Activated CD8-positive, alpha-beta T cell treated with anti-CD3 and anti-CD28 coated beads for 36 hours (primary cell): ENCODE measurements around the gene MGLL. TPM values are rescaled to one million over a fixed set of nuclear protein-coding genes. Genes with fewer than 3 reads are reported as not detected.

Experiments
- ATAC-seq: fragments of 200-7000 bp; cut with Tn5 transposase; one replicate; pipeline ENCODE4 v1.10.0; 2021; ENCODE audit warnings: mild to moderate bottlenecking, moderate library complexity
- CTCF ChIA-PET: fragments of 350-600 bp; sonication (Branson Sonifier 250); formaldehyde crosslinking; loops from one replicate; lab custom pipeline; 2021; ENCODE audit warnings: antibody characterized with exemption; lab: Charles Lee
- POLR2A ChIA-PET: fragments of 350-600 bp; sonication (Branson Sonifier 250); formaldehyde crosslinking; loops from one replicate; lab custom pipeline; 2021; ENCODE audit warnings: antibody characterized with exemption; lab: Charles Lee
- DNase-seq: peaks from one replicate; pipeline ENCODE4 v3.0.0-alpha.2; 2020
- H3K27ac Mint-ChIP-seq: one replicate; pipeline ENCODE4 v1.8.0; 2021; ENCODE audit warnings: mild to moderate bottlenecking, mixed read lengths
- H3K27me3 Mint-ChIP-seq: one replicate; pipeline ENCODE4 v1.8.0; 2021; ENCODE audit warnings: mixed read lengths
- H3K36me3 Mint-ChIP-seq: one replicate; pipeline ENCODE4 v1.8.0; 2021; ENCODE audit warnings: low read depth, mixed read lengths
- H3K4me1 Mint-ChIP-seq: one replicate; pipeline ENCODE4 v1.8.0; 2021; ENCODE audit warnings: low read depth, mixed read lengths
- H3K4me3 Mint-ChIP-seq: one replicate; pipeline ENCODE4 v1.8.0; 2021; ENCODE audit warnings: mild to moderate bottlenecking, moderate library complexity, mixed read lengths
- H3K9me3 Mint-ChIP-seq: one replicate; pipeline ENCODE4 v1.8.0; 2021; ENCODE audit warnings: mixed read lengths
- CTCF ChIP-seq: fragments of 200-600 bp; IDR thresholded peaks from one replicate; pipeline ENCODE4 v1.8.0; 2022; ENCODE audit warnings: antibody characterized with exemption, mild to moderate bottlenecking
- intact Hi-C: fragments of 100-400 bp; cut with micrococcal nuclease; formaldehyde crosslinking; loops from one replicate; pipeline ENCODE4 v1.10.0; 2022
- total RNA-seq, 2 experiments: library from RNA; stranded (reverse); gene quantifications; one replicate each; pipeline ENCODE4 v1.2.3, GENCODE V29; 2021

Gene MGLL
- total RNA-seq, 2 experiments from 2014 or later = 1.1 to 3.1 TPM

- no peaks in the 10 kb centered on the region for H3K36me3 Mint-ChIP-seq
- no peak overlapping the region for H3K4me3 Mint-ChIP-seq
- DNase-seq = no peak
- H3K4me1 Mint-ChIP-seq = peaks cover 3% of the 10 kb centered on the region
- no peaks in the 10 kb centered on the region for H3K27me3 Mint-ChIP-seq
- ATAC-seq = no peak
- POLR2A ChIA-PET = no interaction called here
- CTCF ChIA-PET = interaction anchor here (1.0 to 1.1 kb wide), 3 partner anchors 25 to 230 kb away, joined by 3 read pairs; no protein-coding TSS in a partner anchor
- H3K9me3 Mint-ChIP-seq = no peaks in the 10 kb centered on the region
- intact Hi-C loops = no loop called here
- no peak for TF ChIP-seq CTCF
- peak overlapping the region; percentile 27 for H3K27ac Mint-ChIP-seq
Measured at GRCh38 chr3:127856801-127857200, 34.5 kb upstream of the MGLL start.

GRCh38 chr3:127855246-127855645 is 32.9 kb upstream of the MGLL start:
- intact Hi-C loops = no loop called here
- CTCF ChIA-PET = no interaction called here
- Mint-ChIP-seq H3K4me1 (peaks cover 3% of the 10 kb centered on the region), H3K27me3 (no peaks in the 10 kb centered on the region), H3K4me3 (no peak overlapping the region), H3K36me3 (no peaks in the 10 kb centered on the region), H3K9me3 (no peaks in the 10 kb centered on the region), H3K27ac (no peak overlapping the region)
- POLR2A ChIA-PET = interaction anchor here (0.9 kb wide), 1 partner anchor 18 kb away, joined by 3 read pairs; no protein-coding TSS in a partner anchor
- TF ChIP-seq CTCF = no peak
- no peak for ATAC-seq
- no peak for DNase-seq

- H3K36me3 Mint-ChIP-seq = no peaks in the 10 kb centered on the region
- ChIA-PET POLR2A (no interaction called here), CTCF (no interaction called here)
- no peaks in the 10 kb centered on the region for H3K27me3 Mint-ChIP-seq
- DNase-seq (no peak), ATAC-seq (no peak)
- H3K4me1 Mint-ChIP-seq = peaks cover 3% of the 10 kb centered on the region
- no peak overlapping the region for H3K4me3 Mint-ChIP-seq
- no peaks in the 10 kb centered on the region for H3K9me3 Mint-ChIP-seq
- no peak for TF ChIP-seq CTCF
- no peak overlapping the region for H3K27ac Mint-ChIP-seq
- intact Hi-C loops = no loop called here
Measured at GRCh38 chr3:127853681-127854080, 31.4 kb upstream of the MGLL start.

GRCh38 chr3:127851899-127852298 is 29.6 kb upstream of the MGLL start:
- Mint-ChIP-seq H3K9me3 (no peaks in the 10 kb centered on the region), H3K36me3 (no peaks in the 10 kb centered on the region), H3K4me3 (no peak overlapping the region), H3K27me3 (no peaks in the 10 kb centered on the region), H3K4me1 (peaks cover 3% of the 10 kb centered on the region), H3K27ac (no peak overlapping the region)
- intact Hi-C loops = no loop called here
- no peak for ATAC-seq
- no peak for DNase-seq
- POLR2A ChIA-PET = no interaction called here
- TF ChIP-seq CTCF = no peak
- CTCF ChIA-PET = no interaction called here

- no peaks in the 10 kb centered on the region for H3K36me3 Mint-ChIP-seq
- no peak overlapping the region for H3K4me3 Mint-ChIP-seq
- no peak overlapping the region for H3K27ac Mint-ChIP-seq
- H3K27me3 Mint-ChIP-seq = no peaks in the 10 kb centered on the region
- POLR2A ChIA-PET = interaction anchor here (1.1 kb wide), 1 partner anchor 177 kb away, joined by 3 read pairs; no protein-coding TSS in a partner anchor
- no peaks in the 10 kb centered on the region for H3K4me1 Mint-ChIP-seq
- DNase-seq (no peak), ATAC-seq (no peak)
- CTCF ChIA-PET = no interaction called here
- intact Hi-C loops = no loop called here
- H3K9me3 Mint-ChIP-seq = no peaks in the 10 kb centered on the region
- no peak for TF ChIP-seq CTCF
Measured at GRCh38 chr3:127849368-127849767, 27.1 kb upstream of the MGLL start.
